ENCODE results near the gene PRKAR1A.
"Not testable (repeated sequence)": the region's sequence is repeated elsewhere in the genome, so short reads cannot be mapped to it uniquely, and the experiment has no call there.

Gene PRKAR1A

GRCh38 chr17:68572138-68572842 lies 60.1 kb downstream of the PRKAR1A start:
- H3K9me3 Mint-ChIP-seq, result no peaks in the 10 kb centered on the region
- no peaks in the 10 kb centered on the region for H3K27me3 Mint-ChIP-seq
- H3K27ac Mint-ChIP-seq, result no peak overlapping the region

GRCh38 chr17:68573338-68573737 lies 61.1 kb downstream of the PRKAR1A start:
- Mint-ChIP-seq H3K4me1 (ENCODE audit: low read depth) (no peaks in the 10 kb centered on the region), H3K27me3 (no peaks in the 10 kb centered on the region), H3K9me3 (no peaks in the 10 kb centered on the region), H3K27ac (no peak overlapping the region), H3K4me3 (no peak overlapping the region), H3K36me3 (ENCODE audit: low read depth) (no peaks in the 10 kb centered on the region)
- DNase-seq, result no peak

More at GRCh38 chr17:68572138-68572842, 60.1 kb downstream of the PRKAR1A start:
- DNase-seq, result no peak
- H3K4me3 Mint-ChIP-seq, result no peak overlapping the region
- no peaks in the 10 kb centered on the region for H3K4me1 Mint-ChIP-seq (ENCODE audit: low read depth)
- H3K36me3 Mint-ChIP-seq (ENCODE audit: low read depth), result no peaks in the 10 kb centered on the region

GRCh38 chr17:68576137-68576536 lies 63.9 kb downstream of the PRKAR1A start:
- no peak for DNase-seq
- H3K27me3 Mint-ChIP-seq, result no peaks in the 10 kb centered on the region
- no peaks in the 10 kb centered on the region for H3K9me3 Mint-ChIP-seq
- H3K4me1 Mint-ChIP-seq (ENCODE audit: low read depth), result no peaks in the 10 kb centered on the region
- H3K27ac Mint-ChIP-seq, result no peak overlapping the region
- no peaks in the 10 kb centered on the region for H3K36me3 Mint-ChIP-seq (ENCODE audit: low read depth)
- no peak overlapping the region for H3K4me3 Mint-ChIP-seq

GRCh38 chr17:68576811-68577496 lies 64.7 kb downstream of the PRKAR1A start:
- Mint-ChIP-seq H3K27ac (no peak overlapping the region), H3K36me3 (ENCODE audit: low read depth) (no peaks in the 10 kb centered on the region), H3K4me3 (no peak overlapping the region), H3K27me3 (no peaks in the 10 kb centered on the region), H3K4me1 (ENCODE audit: low read depth) (no peaks in the 10 kb centered on the region), H3K9me3 (no peaks in the 10 kb centered on the region)
- DNase-seq, result no peak

GRCh38 chr17:68577497-68577821 lies 65.2 kb downstream of the PRKAR1A start:
- Mint-ChIP-seq H3K9me3 (no peaks in the 10 kb centered on the region), H3K27me3 (no peaks in the 10 kb centered on the region), H3K27ac (no peak overlapping the region), H3K4me3 (no peak overlapping the region), H3K36me3 (ENCODE audit: low read depth) (no peaks in the 10 kb centered on the region), H3K4me1 (ENCODE audit: low read depth) (no peaks in the 10 kb centered on the region)
- DNase-seq, result no peak

- no peak for DNase-seq
- Mint-ChIP-seq H3K4me3 (no peak overlapping the region), H3K9me3 (no peaks in the 10 kb centered on the region), H3K4me1 (ENCODE audit: low read depth) (no peaks in the 10 kb centered on the region), H3K27ac (no peak overlapping the region), H3K36me3 (ENCODE audit: low read depth) (no peaks in the 10 kb centered on the region), H3K27me3 (no peaks in the 10 kb centered on the region)
Measured at GRCh38 chr17:68578236-68578635, 66.0 kb downstream of the PRKAR1A start.

- Mint-ChIP-seq H3K4me1 (ENCODE audit: low read depth) (no peaks in the 10 kb centered on the region), H3K4me3 (no peak overlapping the region), H3K27me3 (no peaks in the 10 kb centered on the region), H3K36me3 (ENCODE audit: low read depth) (no peaks in the 10 kb centered on the region), H3K27ac (no peak overlapping the region), H3K9me3 (no peaks in the 10 kb centered on the region)
- DNase-seq, result no peak
Measured at GRCh38 chr17:68579194-68579927, 67.1 kb downstream of the PRKAR1A start.

- H3K9me3 Mint-ChIP-seq, result no peaks in the 10 kb centered on the region
- no peaks in the 10 kb centered on the region for H3K36me3 Mint-ChIP-seq (ENCODE audit: low read depth)
- no peak overlapping the region for H3K27ac Mint-ChIP-seq
- H3K27me3 Mint-ChIP-seq, result no peaks in the 10 kb centered on the region
- DNase-seq, result no peak
- no peak overlapping the region for H3K4me3 Mint-ChIP-seq
- H3K4me1 Mint-ChIP-seq (ENCODE audit: low read depth), result no peaks in the 10 kb centered on the region
Measured at GRCh38 chr17:68580236-68580770, 68.1 kb downstream of the PRKAR1A start.

GRCh38 chr17:68581863-68582645 lies 69.8 kb downstream of the PRKAR1A start:
- Mint-ChIP-seq H3K4me3 (no peak overlapping the region), H3K27ac (no peak overlapping the region)

GRCh38 chr17:68582867-68583266 lies 70.6 kb downstream of the PRKAR1A start:
- H3K4me1 Mint-ChIP-seq (ENCODE audit: low read depth); H3K9me3 Mint-ChIP-seq; H3K36me3 Mint-ChIP-seq (ENCODE audit: low read depth); H3K27me3 Mint-ChIP-seq; DNase-seq; H3K4me3 Mint-ChIP-seq; H3K27ac Mint-ChIP-seq: not testable (repeated sequence)

More at GRCh38 chr17:68581863-68582645, 69.8 kb downstream of the PRKAR1A start:
- no peak for DNase-seq
- no peaks in the 10 kb centered on the region for H3K27me3 Mint-ChIP-seq
- no peaks in the 10 kb centered on the region for H3K4me1 Mint-ChIP-seq (ENCODE audit: low read depth)
- no peaks in the 10 kb centered on the region for H3K36me3 Mint-ChIP-seq (ENCODE audit: low read depth)
- no peaks in the 10 kb centered on the region for H3K9me3 Mint-ChIP-seq

GRCh38 chr17:68584581-68585303 lies 72.5 kb downstream of the PRKAR1A start:
- peaks cover 4% of the 10 kb centered on the region for H3K9me3 Mint-ChIP-seq
- no peak overlapping the region for H3K4me3 Mint-ChIP-seq
- no peaks in the 10 kb centered on the region for H3K27me3 Mint-ChIP-seq
- no peaks in the 10 kb centered on the region for H3K4me1 Mint-ChIP-seq (ENCODE audit: low read depth)
- no peak overlapping the region for H3K27ac Mint-ChIP-seq
- no peaks in the 10 kb centered on the region for H3K36me3 Mint-ChIP-seq (ENCODE audit: low read depth)
- no peak for DNase-seq

- H3K9me3 Mint-ChIP-seq, result peaks cover 4% of the 10 kb centered on the region
- peaks cover under 1% of the 10 kb centered on the region for H3K27me3 Mint-ChIP-seq
- DNase-seq, result no peak
- H3K27ac Mint-ChIP-seq, result no peak overlapping the region
- H3K4me1 Mint-ChIP-seq (ENCODE audit: low read depth), result no peaks in the 10 kb centered on the region
- H3K4me3 Mint-ChIP-seq, result no peak overlapping the region
- H3K36me3 Mint-ChIP-seq (ENCODE audit: low read depth), result no peaks in the 10 kb centered on the region
Measured at GRCh38 chr17:68585643-68586042, 73.4 kb downstream of the PRKAR1A start.

- no peak for DNase-seq
- no peak overlapping the region for H3K27ac Mint-ChIP-seq
- H3K36me3 Mint-ChIP-seq (ENCODE audit: low read depth), result no peaks in the 10 kb centered on the region
- H3K4me3 Mint-ChIP-seq, result no peak overlapping the region
- H3K9me3 Mint-ChIP-seq, result peaks cover 4% of the 10 kb centered on the region
- no peaks in the 10 kb centered on the region for H3K4me1 Mint-ChIP-seq (ENCODE audit: low read depth)
- peaks cover 11% of the 10 kb centered on the region for H3K27me3 Mint-ChIP-seq
Measured at GRCh38 chr17:68587026-68587425, 74.8 kb downstream of the PRKAR1A start.

GRCh38 chr17:68587847-68588246 lies 75.6 kb downstream of the PRKAR1A start:
- Mint-ChIP-seq H3K36me3 (ENCODE audit: low read depth) (no peaks in the 10 kb centered on the region), H3K4me1 (ENCODE audit: low read depth) (no peaks in the 10 kb centered on the region), H3K27me3 (peaks cover 18% of the 10 kb centered on the region), H3K9me3 (peaks cover 4% of the 10 kb centered on the region), H3K4me3 (no peak overlapping the region), H3K27ac (no peak overlapping the region)
- DNase-seq, result no peak

All from activated T-cell treated with anti-CD3 and anti-CD28 coated beads, Interleukin-2, amount 50 U/mL, for 24 hours (primary cell).